Embryonic facial prominence (tissue), 1 donor: ENCODE measurements around the gene FREM1.

Source experiments
- DNase-seq: peaks from one replicate; pipeline ENCODE4 v3.0.0-alpha.2; 2016; ENCODE audit errors: extremely low spot score

The FREM1 gene

DNA sequence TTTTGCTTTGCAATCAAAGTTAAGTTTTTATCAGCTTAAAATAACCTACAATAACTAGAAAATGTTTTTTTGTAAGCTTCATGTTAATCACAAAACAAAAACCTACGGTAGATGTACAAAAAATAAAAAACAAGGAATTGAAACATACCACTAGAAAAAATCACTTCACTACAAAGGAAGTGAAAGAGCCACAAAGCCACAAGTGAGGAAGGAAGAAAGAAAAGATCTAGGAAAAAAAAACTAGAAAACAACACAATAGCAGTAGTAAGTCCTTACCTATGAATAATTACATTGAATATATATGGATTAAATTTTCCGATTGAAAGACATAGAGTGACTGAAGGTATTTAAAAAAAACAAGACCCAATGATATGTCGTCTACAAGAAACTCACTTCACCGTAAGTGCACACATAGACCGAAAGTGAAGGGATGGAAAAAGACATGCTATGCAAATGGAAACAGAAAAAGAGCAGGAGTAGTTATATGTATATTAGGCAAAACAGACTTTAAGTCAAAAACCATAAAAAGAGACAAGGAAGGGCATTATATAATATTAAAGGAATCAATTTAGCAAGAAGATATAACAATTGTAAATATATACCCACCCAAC is 203.6 kb downstream of the FREM1 start:
- no peak for DNase-seq

DNA sequence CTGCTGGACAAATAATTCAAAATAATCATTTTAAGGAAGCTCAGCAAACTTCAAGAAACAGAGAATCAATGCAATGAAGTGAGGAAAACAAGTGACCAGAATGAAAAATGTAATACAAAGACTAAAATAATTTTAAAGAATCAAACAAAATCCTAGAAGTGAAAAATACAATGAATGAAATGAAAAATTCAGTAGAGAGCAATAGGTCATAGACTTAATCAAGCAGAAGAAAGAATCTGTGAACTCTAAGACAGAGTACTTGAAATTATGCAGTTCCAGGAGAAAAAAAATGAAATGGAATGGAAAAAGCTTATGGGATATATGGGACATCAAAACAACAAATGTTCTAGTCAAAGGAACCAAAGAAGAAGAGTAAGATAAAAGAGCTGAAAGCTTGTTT is 205.1 kb downstream of the FREM1 start:
- DNase-seq = no peak

DNA sequence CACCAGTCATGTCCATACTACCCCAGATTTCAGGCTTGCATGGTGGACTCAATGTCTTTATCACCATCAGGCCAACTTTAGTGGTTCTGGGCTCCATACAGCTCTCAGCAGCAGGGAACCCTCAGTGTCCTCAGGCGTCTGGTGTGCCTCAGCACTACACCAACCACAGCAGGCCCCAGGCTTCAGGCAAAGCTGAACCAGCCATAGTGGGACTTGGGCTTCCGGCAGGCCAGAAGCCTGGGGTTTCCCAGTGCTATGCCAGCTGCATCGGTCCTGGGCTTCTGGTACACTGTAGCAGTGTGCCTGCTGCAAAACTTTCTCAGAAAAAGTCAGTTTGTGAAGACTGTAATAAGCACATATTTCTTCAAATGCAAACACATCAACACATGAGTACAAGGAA is 205.9 kb downstream of the FREM1 start:
- no peak for DNase-seq

DNA sequence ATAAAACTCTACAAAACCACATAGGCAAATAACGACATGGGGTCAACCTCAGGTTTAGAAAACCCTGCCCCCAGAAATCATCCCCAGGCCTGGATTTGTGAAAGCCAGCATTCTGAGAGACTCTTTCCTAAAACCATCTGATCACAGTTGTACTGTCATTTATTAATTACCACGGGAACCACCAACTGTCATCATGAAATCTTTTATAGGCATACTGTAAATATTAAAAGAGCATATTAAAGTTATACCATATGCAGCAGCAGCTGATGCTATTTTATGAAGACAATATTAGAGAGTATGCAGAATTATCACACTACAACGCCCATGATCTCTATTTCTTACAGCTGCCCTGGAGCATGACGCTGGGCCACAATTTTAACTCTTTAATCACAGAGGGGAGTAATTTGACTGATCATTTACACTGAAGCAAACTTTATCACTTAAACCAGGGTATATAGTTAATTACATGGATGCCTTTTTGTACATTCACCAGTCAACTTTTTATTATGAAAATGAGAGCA is 208.0 kb downstream of the FREM1 start:
- DNase-seq = no peak

GRCh38 chr9:14693251-14693861 is 216.9 kb downstream of the FREM1 start, which contains the start of gene ZDHHC21:
Gene ZDHHC21 (minus strand): TSS chr9:14693432. CDS start chr9:14674340, 19,092 bp downstream.
- no peak for DNase-seq

GRCh38 chr9:14692470-14693250 is 217.6 kb downstream of the FREM1 start:
- peak; percentile 31 for DNase-seq

GRCh38 chr9:14690948-14691730 is 219.1 kb downstream of the FREM1 start:
- no peak for DNase-seq

DNA sequence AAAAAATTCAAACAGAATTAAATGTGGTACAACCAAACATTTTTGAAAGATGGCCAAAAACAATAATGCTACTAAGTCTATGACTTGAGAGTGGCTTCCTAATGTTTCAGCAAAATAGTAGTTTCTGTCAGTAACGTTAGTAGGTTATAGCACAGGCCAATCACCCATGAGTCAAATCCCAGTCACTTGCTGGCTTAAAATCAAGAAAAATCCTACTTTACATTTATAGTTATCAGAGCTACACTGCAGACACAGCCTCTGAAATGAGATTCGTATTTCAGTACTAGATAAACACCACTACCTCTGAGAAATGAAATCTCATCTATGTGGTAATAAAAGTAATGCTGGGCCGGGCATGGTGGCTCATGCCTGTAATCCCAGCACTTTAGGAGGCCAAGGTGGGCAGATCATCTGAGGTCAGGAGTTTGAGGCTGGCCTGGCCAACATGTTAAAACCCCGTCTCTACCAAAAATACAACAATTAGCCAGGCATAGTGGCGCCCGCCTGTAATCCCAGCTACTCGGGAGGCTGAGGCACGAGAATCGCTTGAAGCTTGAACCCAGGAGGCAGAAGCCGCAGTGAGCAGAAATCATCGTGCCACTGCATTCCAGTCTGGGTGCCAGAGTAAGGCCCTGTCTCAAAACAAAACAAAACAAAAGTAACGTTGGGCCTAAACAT is 223.0 kb downstream of the FREM1 start:
- no peak for DNase-seq

DNA sequence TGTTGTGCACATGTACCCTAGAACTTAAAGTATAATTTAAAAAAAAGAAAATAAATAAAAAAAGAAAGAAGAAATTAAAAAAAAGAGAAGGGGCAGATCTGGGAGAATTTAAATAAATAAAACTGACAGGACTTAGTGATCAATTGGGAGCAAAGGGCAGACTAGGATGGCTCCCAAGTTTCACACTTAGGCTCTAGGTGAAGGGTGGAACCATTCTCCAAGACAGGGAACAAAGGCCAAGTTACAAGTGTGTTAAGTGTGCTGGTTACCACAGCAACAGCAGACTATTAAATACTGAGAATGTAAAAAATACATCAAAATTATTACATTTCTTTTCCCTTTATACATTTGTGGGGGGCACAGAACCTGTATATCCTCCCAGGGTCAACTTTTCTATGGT is 224.1 kb downstream of the FREM1 start:
- DNase-seq = no peak
